IPS-15b (cell line): ENCODE results near the gene LRRC15.

ENCODE experiments used
- H3K27me3 ChIP-seq: one replicate; pipeline ENCODE4 v1.6.1; 2013; ENCODE audit warnings: low read length; ENCODE audit not compliant: control insufficient read depth, insufficient read depth
- H3K36me3 ChIP-seq: one replicate; pipeline ENCODE4 v1.6.1; 2013; ENCODE audit warnings: low read length; ENCODE audit not compliant: control insufficient read depth, insufficient read depth
- H3K4me1 ChIP-seq: one replicate; pipeline ENCODE4 v1.6.1; 2013; ENCODE audit warnings: mild to moderate bottlenecking, low read length; ENCODE audit not compliant: control insufficient read depth, insufficient read depth
- H3K4me3 ChIP-seq: one replicate; pipeline ENCODE4 v1.5.1; 2013; ENCODE audit warnings: low read depth, low read length
- H3K9ac ChIP-seq: one replicate; pipeline ENCODE4 v1.6.1; 2013; ENCODE audit warnings: low read depth, mild to moderate bottlenecking, low read length
- H3K9me3 ChIP-seq: one replicate; pipeline ENCODE4 v1.6.1; 2013; ENCODE audit warnings: mild to moderate bottlenecking, low read length; ENCODE audit not compliant: control insufficient read depth, insufficient read depth

Gene LRRC15

GRCh38 chr3:194352667-194353246, 16.8 kb downstream of the LRRC15 start:
- Histone ChIP-seq H3K9me3 (no peaks in the 10 kb centered on the region), H3K27me3 (no peaks in the 10 kb centered on the region), H3K36me3 (no peaks in the 10 kb centered on the region), H3K4me3 (no peak overlapping the region), H3K4me1 (no peaks in the 10 kb centered on the region), H3K9ac (no peak overlapping the region)

- no peak overlapping the region for H3K9ac ChIP-seq
- no peaks in the 10 kb centered on the region for H3K4me1 ChIP-seq
- no peaks in the 10 kb centered on the region for H3K27me3 ChIP-seq
- no peak overlapping the region for H3K4me3 ChIP-seq
- H3K9me3 ChIP-seq, result no peaks in the 10 kb centered on the region
- H3K36me3 ChIP-seq, result no peaks in the 10 kb centered on the region
Measured at GRCh38 chr3:194351952-194352536, 17.5 kb downstream of the LRRC15 start.

GRCh38 chr3:194351080-194351672, 18.4 kb downstream of the LRRC15 start, which contains the start of gene CPN2:
Gene CPN2, minus strand, starts transcription at chr3:194351328. Its CDS starts 8,626 bp downstream, at chr3:194342702.
- H3K27me3 ChIP-seq, result no peaks in the 10 kb centered on the region
- H3K9ac ChIP-seq, result no peak within 1 kb of the TSS
- H3K9me3 ChIP-seq, result no peaks in the 10 kb centered on the region
- no peaks in the 10 kb centered on the region for H3K36me3 ChIP-seq
- no peaks in the 10 kb centered on the region for H3K4me1 ChIP-seq
- no peak within 1 kb of the TSS for H3K4me3 ChIP-seq

GRCh38 chr3:194350726-194351071, 18.8 kb downstream of the LRRC15 start:
- H3K4me1 ChIP-seq, result no peaks in the 10 kb centered on the region
- H3K36me3 ChIP-seq, result no peaks in the 10 kb centered on the region
- H3K4me3 ChIP-seq, result no peak overlapping the region
- no peak overlapping the region for H3K9ac ChIP-seq
- no peaks in the 10 kb centered on the region for H3K27me3 ChIP-seq
- H3K9me3 ChIP-seq, result no peaks in the 10 kb centered on the region

GRCh38 chr3:194348354-194348753, 21.2 kb downstream of the LRRC15 start:
- no peaks in the 10 kb centered on the region for H3K36me3 ChIP-seq
- H3K9me3 ChIP-seq, result no peaks in the 10 kb centered on the region
- H3K9ac ChIP-seq, result no peak overlapping the region
- H3K4me3 ChIP-seq, result no peak overlapping the region
- no peaks in the 10 kb centered on the region for H3K4me1 ChIP-seq
- peaks cover 4% of the 10 kb centered on the region for H3K27me3 ChIP-seq

GRCh38 chr3:194346621-194347020, 22.9 kb downstream of the LRRC15 start:
- no peak overlapping the region for H3K4me3 ChIP-seq
- H3K27me3 ChIP-seq, result peaks cover 19% of the 10 kb centered on the region
- H3K9ac ChIP-seq, result no peak overlapping the region
- H3K4me1 ChIP-seq, result no peaks in the 10 kb centered on the region
- no peaks in the 10 kb centered on the region for H3K36me3 ChIP-seq
- no peaks in the 10 kb centered on the region for H3K9me3 ChIP-seq

- H3K4me3 ChIP-seq, result no peak overlapping the region
- no peak overlapping the region for H3K9ac ChIP-seq
- no peaks in the 10 kb centered on the region for H3K4me1 ChIP-seq
- no peaks in the 10 kb centered on the region for H3K36me3 ChIP-seq
- H3K9me3 ChIP-seq, result no peaks in the 10 kb centered on the region
- peaks cover 19% of the 10 kb centered on the region for H3K27me3 ChIP-seq
Measured at GRCh38 chr3:194346035-194346434, 23.5 kb downstream of the LRRC15 start.

GRCh38 chr3:194344012-194344411, 25.5 kb downstream of the LRRC15 start:
- Histone ChIP-seq H3K9ac (no peak overlapping the region), H3K4me3 (no peak overlapping the region)

GRCh38 chr3:194343561-194343893, 26.0 kb downstream of the LRRC15 start:
- no peak overlapping the region for H3K4me3 ChIP-seq
- H3K9me3 ChIP-seq, result no peaks in the 10 kb centered on the region
- peaks cover 19% of the 10 kb centered on the region for H3K27me3 ChIP-seq
- H3K9ac ChIP-seq, result no peak overlapping the region
- H3K36me3 ChIP-seq, result no peaks in the 10 kb centered on the region
- peaks cover 10% of the 10 kb centered on the region for H3K4me1 ChIP-seq

More at GRCh38 chr3:194344012-194344411, 25.5 kb downstream of the LRRC15 start:
- Histone ChIP-seq H3K27me3 (peaks cover 19% of the 10 kb centered on the region), H3K36me3 (no peaks in the 10 kb centered on the region), H3K4me1 (peaks cover 10% of the 10 kb centered on the region), H3K9me3 (no peaks in the 10 kb centered on the region)

- H3K9ac ChIP-seq, result no peak overlapping the region
- H3K9me3 ChIP-seq, result no peaks in the 10 kb centered on the region
- H3K27me3 ChIP-seq, result peaks cover 19% of the 10 kb centered on the region
- peaks cover 10% of the 10 kb centered on the region for H3K4me1 ChIP-seq
- no peak overlapping the region for H3K4me3 ChIP-seq
- H3K36me3 ChIP-seq, result no peaks in the 10 kb centered on the region
Measured at GRCh38 chr3:194342861-194343560, 26.5 kb downstream of the LRRC15 start.

- Histone ChIP-seq H3K9me3 (no peaks in the 10 kb centered on the region), H3K4me1 (peaks cover 10% of the 10 kb centered on the region), H3K9ac (no peak overlapping the region), H3K36me3 (no peaks in the 10 kb centered on the region), H3K4me3 (no peak overlapping the region), H3K27me3 (peaks cover 19% of the 10 kb centered on the region)
Measured at GRCh38 chr3:194340757-194341400, 28.7 kb downstream of the LRRC15 start.
